ENCODE measurements around the gene TTC14.

GRCh38 chr3:180640987-180641386, 39.0 kb downstream of the TTC14 start:
- TF ChIP-seq CTCF (IDR thresholded peaks at IDR 0.05; ENCODE audit: insufficient read depth, low read length) (no peak), GABPA (IDR thresholded peaks at IDR 0.05; ENCODE audit: low read depth) (no peak), POLR2AphosphoS5 (IDR thresholded peaks at IDR 0.05; ENCODE audit: low read depth) (no peak)

Data from HL-60 (cell line).